Astrocyte of the spinal cord (primary cell): ENCODE measurements around the gene MRPL50.

Experiments
- DNase-seq: peaks from one replicate; pipeline ENCODE4 v3.0.0; 2011; ENCODE audit warnings: low read depth, low spot score
- H3K4me3 ChIP-seq: 2 replicates; pipeline ENCODE4 v1.5.1; 2011; ENCODE audit warnings: low read depth, mild to moderate bottlenecking, low read length, moderate library complexity
- in situ Hi-C: cut with HindIII; loops from 2 replicates; pipeline ENCODE4 v1.10.0; 2017; ENCODE audit warnings: low sequenced_read_pairs
- TF ChIP-seq, protein P1 (sequence below): IDR thresholded peaks from 2 replicates; pipeline ENCODE4 v1.5.1; 2012; ENCODE audit warnings: low read depth, mild to moderate bottlenecking, low read length, inconsistent platforms

The MRPL50 gene

DNA sequence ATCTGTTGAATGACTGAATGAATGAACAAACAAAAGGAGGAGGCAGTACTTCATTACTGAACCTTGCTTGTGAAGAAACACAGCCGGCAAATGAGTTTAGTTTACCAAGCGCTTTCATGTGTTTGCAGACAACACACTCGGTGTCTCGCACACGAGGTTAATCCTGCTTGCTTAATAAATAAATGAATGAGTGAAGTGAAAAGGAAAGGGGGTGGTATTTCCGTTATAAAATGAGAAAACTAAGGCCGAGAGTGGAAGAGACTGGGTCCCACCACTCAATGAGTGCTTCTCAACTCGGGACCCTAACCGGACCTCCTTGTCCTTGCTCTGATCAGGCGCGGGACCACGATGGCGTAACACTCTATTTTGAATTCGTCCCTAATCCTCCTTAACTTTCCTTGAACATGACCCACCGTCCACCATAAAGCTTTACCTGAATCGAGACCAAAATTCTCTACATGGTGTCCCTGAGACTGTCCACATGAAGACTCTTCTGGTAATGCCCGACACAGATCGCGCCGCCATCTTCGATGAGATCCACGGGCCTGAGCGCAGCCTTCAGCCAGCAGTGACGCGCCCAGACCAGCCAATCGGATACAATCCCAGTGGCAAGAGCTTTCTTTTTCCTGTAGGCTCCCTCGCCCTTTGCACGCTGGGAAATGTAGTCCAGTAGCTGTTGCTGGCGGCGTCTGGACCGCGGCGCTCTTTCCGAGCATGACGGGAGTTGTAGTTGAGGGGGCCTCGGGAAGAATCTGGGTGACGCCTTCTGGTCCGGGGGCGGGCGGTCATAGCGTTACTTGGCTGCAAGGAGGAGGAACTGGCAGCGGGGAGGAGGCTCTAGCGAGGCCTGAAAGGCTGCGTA lies at the start of gene MRPL50, which contains the start of gene ZNF189:
MRPL50 (minus strand) TSS at position 551 of the 862 bp plus-strand sequence; CDS start at position 525, 26 bp downstream.
ZNF189 (plus strand) TSS at position 784 of the 862 bp plus-strand sequence. CDS start 306 bp downstream, outside the sequence.
- in situ Hi-C loops: no loop called here
- peak within 1 kb of the TSS; percentile 59 for H3K4me3 ChIP-seq
- TF ChIP-seq, protein P1, sequence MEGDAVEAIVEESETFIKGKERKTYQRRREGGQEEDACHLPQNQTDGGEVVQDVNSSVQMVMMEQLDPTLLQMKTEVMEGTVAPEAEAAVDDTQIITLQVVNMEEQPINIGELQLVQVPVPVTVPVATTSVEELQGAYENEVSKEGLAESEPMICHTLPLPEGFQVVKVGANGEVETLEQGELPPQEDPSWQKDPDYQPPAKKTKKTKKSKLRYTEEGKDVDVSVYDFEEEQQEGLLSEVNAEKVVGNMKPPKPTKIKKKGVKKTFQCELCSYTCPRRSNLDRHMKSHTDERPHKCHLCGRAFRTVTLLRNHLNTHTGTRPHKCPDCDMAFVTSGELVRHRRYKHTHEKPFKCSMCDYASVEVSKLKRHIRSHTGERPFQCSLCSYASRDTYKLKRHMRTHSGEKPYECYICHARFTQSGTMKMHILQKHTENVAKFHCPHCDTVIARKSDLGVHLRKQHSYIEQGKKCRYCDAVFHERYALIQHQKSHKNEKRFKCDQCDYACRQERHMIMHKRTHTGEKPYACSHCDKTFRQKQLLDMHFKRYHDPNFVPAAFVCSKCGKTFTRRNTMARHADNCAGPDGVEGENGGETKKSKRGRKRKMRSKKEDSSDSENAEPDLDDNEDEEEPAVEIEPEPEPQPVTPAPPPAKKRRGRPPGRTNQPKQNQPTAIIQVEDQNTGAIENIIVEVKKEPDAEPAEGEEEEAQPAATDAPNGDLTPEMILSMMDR: no peak
- DNase-seq: peak; percentile 99

DNA sequence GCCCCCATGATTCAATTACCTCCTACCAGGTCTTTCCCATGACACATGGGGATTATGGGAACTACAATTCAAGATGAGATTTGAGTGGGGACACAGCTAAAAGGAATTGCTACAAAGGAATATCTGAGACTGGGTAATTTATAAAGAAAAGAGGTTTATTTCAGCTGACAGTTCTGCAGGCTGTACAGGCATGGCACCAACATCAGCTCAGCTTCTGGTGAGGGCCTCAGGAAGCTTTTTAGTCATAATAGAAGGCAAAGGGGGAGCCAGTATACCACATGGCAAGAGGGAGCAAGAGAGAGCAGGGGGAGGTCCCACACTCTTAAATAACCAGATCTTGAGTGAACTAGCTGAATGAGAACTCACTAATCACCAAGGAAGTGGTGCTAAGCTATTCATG lies 48.3 kb upstream of the MRPL50 start:
- H3K4me3 ChIP-seq: no peak overlapping the region
- in situ Hi-C loops: no loop called here
- TF ChIP-seq, protein P1: no peak
- DNase-seq: no peak

DNA sequence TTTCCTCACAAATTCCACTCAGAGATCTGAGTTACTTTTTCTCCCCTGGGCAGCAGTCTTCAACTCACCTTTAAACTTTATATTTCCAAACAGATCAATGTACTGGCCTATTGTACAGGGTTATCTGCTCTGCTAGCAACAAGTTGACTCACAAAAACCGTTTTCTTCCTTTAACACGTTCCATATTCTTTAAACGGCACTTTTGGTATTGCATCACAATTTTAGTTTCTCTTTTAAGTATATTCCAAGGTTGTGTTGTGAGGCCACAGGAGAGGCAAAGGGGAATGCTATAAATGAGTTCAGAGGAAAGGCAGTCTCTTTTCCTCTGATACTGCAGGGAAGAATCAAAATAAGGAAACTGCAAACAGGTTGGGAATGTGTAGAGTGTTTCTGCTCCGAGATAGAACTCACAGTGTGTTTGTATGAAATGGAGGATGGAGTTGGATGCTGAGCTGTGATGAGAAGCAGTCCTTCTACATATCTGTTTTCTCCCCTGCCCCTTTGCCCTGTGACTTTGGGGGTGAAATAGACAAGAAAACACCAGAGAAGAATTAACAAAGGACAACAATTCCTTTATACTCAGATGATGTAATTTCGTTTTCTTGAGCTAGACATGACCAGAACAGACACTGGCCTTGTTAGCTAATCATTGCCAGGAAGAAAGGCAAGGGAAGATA lies 47.1 kb upstream of the MRPL50 start:
- in situ Hi-C loops: no loop called here
- peak; percentile 20 for DNase-seq
- TF ChIP-seq, protein P1: no peak
- no peak overlapping the region for H3K4me3 ChIP-seq

DNA sequence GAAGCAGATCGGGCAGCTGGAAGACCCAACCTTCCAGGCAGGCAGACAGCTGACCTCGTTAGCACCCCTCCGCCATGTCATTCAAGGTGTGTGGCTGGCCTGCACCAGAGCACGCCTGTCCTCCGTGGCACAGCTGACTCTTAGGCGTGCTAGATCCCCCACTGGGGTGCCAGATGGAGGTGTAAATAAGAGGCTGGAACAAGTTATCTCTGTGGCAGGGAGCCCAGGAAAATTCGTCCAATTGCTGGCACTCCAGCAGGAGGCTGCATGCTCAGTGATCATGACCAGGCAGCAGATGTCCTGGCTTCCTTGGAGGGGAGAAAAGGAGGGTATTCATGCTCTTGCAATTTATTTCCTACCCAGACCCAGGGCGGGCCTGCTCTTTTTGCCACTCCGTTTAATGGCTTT lies 45.0 kb upstream of the MRPL50 start:
- DNase-seq: no peak
- no peak overlapping the region for H3K4me3 ChIP-seq
- in situ Hi-C loops: no loop called here
- TF ChIP-seq, protein P1: no peak

DNA sequence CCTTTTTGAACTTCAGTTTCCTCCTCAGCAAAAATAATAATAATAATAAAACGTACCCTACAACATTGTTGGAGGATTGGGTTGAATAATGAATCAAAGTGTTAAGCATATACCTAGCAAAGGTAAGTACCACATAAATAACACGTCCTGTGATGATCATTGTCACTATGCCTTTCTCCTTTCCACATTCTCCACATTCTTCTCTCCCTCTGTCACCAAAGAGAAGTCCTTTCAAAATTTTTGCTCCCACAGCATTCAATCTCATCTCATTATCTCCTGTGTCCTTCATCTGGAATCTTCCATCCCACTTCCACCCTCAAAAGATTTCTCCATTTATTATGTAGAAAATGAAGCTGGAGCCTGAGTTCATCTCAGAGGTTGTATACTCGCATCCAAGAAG lies 44.3 kb upstream of the MRPL50 start:
- in situ Hi-C loops: no loop called here
- no peak overlapping the region for H3K4me3 ChIP-seq
- DNase-seq: no peak
- TF ChIP-seq, protein P1: no peak

DNA sequence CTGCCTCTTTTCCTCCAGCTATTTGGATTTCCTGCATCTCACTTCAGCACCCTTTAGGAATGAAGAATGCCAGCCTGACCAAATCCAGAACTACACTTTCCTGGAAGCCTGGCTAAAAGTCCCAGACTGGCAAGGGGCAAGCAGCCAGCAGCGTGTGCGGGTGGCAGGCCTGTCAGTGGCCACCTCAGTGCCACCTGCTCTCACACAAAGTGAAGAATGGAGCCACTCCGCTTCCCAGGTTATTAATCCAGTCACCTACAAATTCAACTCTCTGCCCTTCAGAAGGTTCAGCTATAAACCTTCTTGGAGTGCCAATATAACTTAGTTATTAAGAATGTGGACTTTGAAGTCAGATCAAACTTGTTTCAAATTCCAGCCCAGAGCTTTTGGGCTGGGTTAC lies 43.9 kb upstream of the MRPL50 start:
- DNase-seq: no peak
- TF ChIP-seq, protein P1: no peak
- in situ Hi-C loops: no loop called here
- no peak overlapping the region for H3K4me3 ChIP-seq
